Endothelial cell of umbilical vein (primary cell): ENCODE data around the gene ELK1. TPM values are rescaled to one million over a fixed set of nuclear protein-coding genes. Genes with fewer than 3 reads are reported as not detected.

ENCODE experiments used
- BruUV-seq: library from RNA; stranded (reverse); fragments of 400-500 nt; replicated peaks from 2 replicates; lab custom pipeline; 2021; lab: Mats Ljungman, UMichigan
- CTCF ChIA-PET: fragments of 300-600, 350-600 bp; sonication (Branson Sonifier 250); formaldehyde crosslinking; loops from one replicate; lab custom pipeline; 2021; ENCODE audit warnings: antibody characterized with exemption, inconsistent platforms; lab: Charles Lee
- POLR2A ChIA-PET: fragments of 300-600, 350-600 bp; sonication (Branson Sonifier 250); formaldehyde crosslinking; loops from one replicate; lab custom pipeline; 2021; ENCODE audit warnings: antibody characterized with exemption, inconsistent platforms; lab: Charles Lee
- DNase-seq: peaks from one replicate; pipeline ENCODE4 v3.0.0-alpha.2; 2011; ENCODE audit warnings: low read depth, low spot score
- FAIRE-seq: peaks from 2 replicates; lab custom pipeline; 2011; peaks lifted over from hg19 to GRCh38; lab: Jason Lieb, UNC
- H2AFZ ChIP-seq: 2 replicates; pipeline ENCODE4 v1.6.0; 2012; ENCODE audit warnings: low read depth, low read length, control low read depth, inconsistent platforms
- H3K27ac ChIP-seq: 2 replicates; pipeline ENCODE4 v1.5.1; 2011; ENCODE audit warnings: low read depth, mild to moderate bottlenecking, control low read depth, low read length, moderate library complexity; ENCODE audit not compliant: insufficient read depth
- H3K27me3 ChIP-seq, 2 experiments: 2 replicates each; pipeline versions ENCODE4 v1.6.0 to v1.6.1; 2011; ENCODE audit warnings: low read length in 2 of 2, mixed read lengths in 1 of 2; ENCODE audit not compliant: control insufficient read depth in 2 of 2, insufficient read depth in 2 of 2
- H3K36me3 ChIP-seq, 2 experiments: 2 replicates in 1 of 2; 3 replicates in 1 of 2; pipeline ENCODE4 v1.5.1; 2011; ENCODE audit warnings: low read length in 2 of 2, mild to moderate bottlenecking in 1 of 2, moderate library complexity in 1 of 2; ENCODE audit not compliant: control insufficient read depth in 2 of 2, insufficient read depth in 2 of 2; ENCODE audit errors: extremely low read depth in 1 of 2
- H3K4me1 ChIP-seq: 3 replicates; pipeline ENCODE4 v1.5.1; 2011; ENCODE audit warnings: mild to moderate bottlenecking, low read length; ENCODE audit not compliant: control insufficient read depth, insufficient read depth; ENCODE audit errors: extremely low read depth
- H3K4me2 ChIP-seq: 2 replicates; pipeline ENCODE4 v1.6.1; 2011; ENCODE audit warnings: low read length, control low read depth, mixed read lengths; ENCODE audit not compliant: insufficient read depth
- H3K4me3 ChIP-seq, 3 experiments: fragments of 200-600 bp in 1 of 3; sonication (generic), shearing (Covaris generic) in 1 of 3; replicated peaks in 1 of 3; 2 replicates each; pipeline ENCODE4 v1.5.1; 2011 to 2016; ENCODE audit warnings: control low read depth in 3 of 3, low read length in 3 of 3, mild to moderate bottlenecking in 2 of 3, inconsistent platforms in 1 of 3, low read depth in 1 of 3, moderate library complexity in 1 of 3; ENCODE audit not compliant: insufficient read depth in 1 of 3
- H3K79me2 ChIP-seq: 2 replicates; pipeline ENCODE4 v1.6.0; 2012; ENCODE audit warnings: low read length, inconsistent platforms; ENCODE audit not compliant: control insufficient read depth, insufficient read depth
- H3K9ac ChIP-seq: replicated peaks from 2 replicates; pipeline ENCODE3; 2011; ENCODE audit warnings: low read length, control low read depth; ENCODE audit not compliant: insufficient read depth; ENCODE audit errors: extremely low read depth
- H3K9me1 ChIP-seq: replicated peaks from 3 replicates; pipeline ENCODE4 v1.6.0; 2011; ENCODE audit warnings: mild to moderate bottlenecking, low read length; ENCODE audit not compliant: control insufficient read depth, insufficient read depth; ENCODE audit errors: extremely low read depth
- H3K9me3 ChIP-seq: replicated peaks from 2 replicates; pipeline ENCODE4 v1.5.1; 2012; ENCODE audit warnings: low read length, inconsistent platforms; ENCODE audit not compliant: control insufficient read depth, insufficient read depth
- H4K20me1 ChIP-seq: replicated peaks from 2 replicates; pipeline ENCODE3; 2011; ENCODE audit warnings: mild to moderate bottlenecking, low read length; ENCODE audit not compliant: control insufficient read depth, insufficient read depth; ENCODE audit errors: extremely low read depth
- CTCF ChIP-seq, 2 donors: IDR thresholded peaks; 1 replicate in 1 of 2; 2 replicates in 1 of 2; pipeline ENCODE4 v1.5.1; 2011; ENCODE audit warnings: low read length in 2 of 2, mild to moderate bottlenecking in 2 of 2, moderate library complexity in 2 of 2, control low read depth in 1 of 2, inconsistent platforms in 1 of 2, low read depth in 1 of 2; ENCODE audit not compliant: insufficient read depth in 1 of 2; ENCODE audit errors: extremely low read depth in 1 of 2
- EZH2 ChIP-seq: IDR thresholded peaks from 2 replicates; pipeline ENCODE4 v1.6.1; 2012; ENCODE audit warnings: borderline replicate concordance, low read depth, mild to moderate bottlenecking, moderate library complexity, low read length, inconsistent platforms; ENCODE audit not compliant: severe bottlenecking
- FOS ChIP-seq: IDR thresholded peaks from 2 replicates; pipeline ENCODE4 v1.6.1; 2011; ENCODE audit warnings: mild to moderate bottlenecking, low read length, moderate library complexity, borderline replicate concordance; ENCODE audit not compliant: insufficient read depth
- GATA2 ChIP-seq: IDR thresholded peaks from 2 replicates; pipeline ENCODE4 v1.7.0; 2011; ENCODE audit warnings: low read depth, mild to moderate bottlenecking, moderate library complexity, mixed read lengths, low read length; ENCODE audit not compliant: insufficient read length, insufficient read depth
- JUN ChIP-seq: IDR thresholded peaks from 2 replicates; pipeline ENCODE4 v1.6.1; 2011; ENCODE audit warnings: borderline replicate concordance, low read depth; ENCODE audit not compliant: insufficient read length, insufficient read depth
- MYC ChIP-seq: IDR thresholded peaks from one replicate; pipeline ENCODE4 v1.6.1; 2011; ENCODE audit warnings: mild to moderate bottlenecking, low read depth, low read length
- POLR2A ChIP-seq: IDR thresholded peaks from 2 replicates; pipeline ENCODE4 v1.6.1; 2012; ENCODE audit warnings: low read depth, mild to moderate bottlenecking, control low read depth, low read length
- POLR2AphosphoS5 ChIP-seq: IDR thresholded peaks from 2 replicates; pipeline ENCODE4 v1.6.1; 2012; ENCODE audit warnings: low read depth, mild to moderate bottlenecking, control low read depth, low read length, moderate library complexity; ENCODE audit not compliant: insufficient read depth
- dilution Hi-C: fragments of 300-500 bp; cut with MboI; formaldehyde crosslinking; loops from one replicate; pipeline ENCODE4 v1.15.0; 2019; ENCODE audit warnings: low sequenced_read_pairs; ENCODE audit not compliant: extremely low pct_ligation_motif_present
- intact Hi-C: fragments of 100-400 bp; cut with micrococcal nuclease; formaldehyde crosslinking; loops from one replicate; pipeline ENCODE4 v1.10.0; 2022
- polyA plus RNA-seq, 4 experiments: library from polyadenylated mRNA; depleted of rRNA in 3 of 4; stranded (reverse) in 3 of 4; unstranded in 1 of 4; fragments of >200 nt; gene quantifications; 2 replicates each; pipeline versions ENCODE4 v1.2.1 to v1.2.3, GENCODE V29; 2011 to 2012; ENCODE audit warnings: missing spikeins in 1 of 4
- total RNA-seq: library from RNA; stranded (reverse); gene quantifications from 2 replicates; pipeline ENCODE4 v1.2.3, GENCODE V29; 2021
- TF ChIP-seq, protein P1 (sequence below): IDR thresholded peaks from 2 replicates; pipeline ENCODE4 v1.6.1; 2011; ENCODE audit not compliant: insufficient read depth, insufficient read length

The ELK1 gene
- total and polyA plus RNA-seq, 2 donors (not counting 3 experiments of a cell fraction or from before 2014, with no cell fraction given), result 18.3 to 28.7 TPM

DNA sequence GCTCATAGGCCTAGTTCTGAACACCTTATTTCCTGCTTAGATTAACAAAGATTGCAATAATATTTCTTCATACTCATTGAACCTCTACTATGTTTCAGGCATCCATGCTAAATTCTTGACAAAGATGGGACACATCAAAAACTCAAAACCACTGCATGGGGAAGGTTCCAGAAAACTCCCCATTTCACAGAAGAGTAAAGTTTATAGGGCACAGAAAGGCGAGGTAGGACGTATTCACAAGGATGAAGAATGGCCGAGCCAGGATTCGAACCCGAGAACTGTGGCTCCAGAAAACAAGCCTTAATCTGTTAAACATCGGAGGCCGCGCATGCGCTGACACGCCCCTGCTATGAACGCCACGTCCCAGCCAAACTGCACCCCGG is 7.9 kb upstream of the ELK1 start:
- intact Hi-C loops, result loop anchor here (1.0 to 5.0 kb wide), 3 partner anchors 8 to 1609 kb away; partner anchors contain the start of genes ELK1, PPP1R3F and ZNF81
- CTCF ChIA-PET, result no interaction called here
- TSS peak; percentile 26 for BruUV-seq
- H3K27ac ChIP-seq, result peak overlapping the region; percentile 6
- H3K36me3 ChIP-seq, result peaks cover 3 to 6% of the 10 kb centered on the region in 2 experiments
- FAIRE-seq (no peak), DNase-seq (no peak)
- peaks cover 5% of the 10 kb centered on the region for H3K4me1 ChIP-seq
- peak overlapping the region; percentile 17 to 80 (median 77) for H3K4me3 ChIP-seq
- H3K27me3 ChIP-seq, result no peaks in the 10 kb centered on the region
- peaks cover 4% of the 10 kb centered on the region for H3K79me2 ChIP-seq
- TF ChIP-seq POLR2A (no peak), POLR2AphosphoS5 (no peak), EZH2 (no peak), GATA2 (no peak), JUN (no peak), FOS (no peak), CTCF (IDR thresholded peaks at IDR 0.05; ENCODE audit: extremely low read depth in 1 of 2, insufficient read depth in 1 of 2, low read depth in 1 of 2, low read length in 2 of 2) (no peak), MYC (no peak)
- TF ChIP-seq, protein P1, sequence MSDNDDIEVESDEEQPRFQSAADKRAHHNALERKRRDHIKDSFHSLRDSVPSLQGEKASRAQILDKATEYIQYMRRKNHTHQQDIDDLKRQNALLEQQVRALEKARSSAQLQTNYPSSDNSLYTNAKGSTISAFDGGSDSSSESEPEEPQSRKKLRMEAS, result no peak
- no peaks in the 10 kb centered on the region for H3K9me1 ChIP-seq
- H3K9ac ChIP-seq, result peak overlapping the region; percentile 94
- H3K9me3 ChIP-seq, result no peaks in the 10 kb centered on the region
- POLR2A ChIA-PET, result no interaction called here
- H4K20me1 ChIP-seq, result no peaks in the 10 kb centered on the region
- peak overlapping the region; percentile 84 for H3K4me2 ChIP-seq
- dilution Hi-C loops, result no loop called here
- no peak overlapping the region for H2AFZ ChIP-seq
